Heart left ventricle (tissue), 13 donors: Measurements from ENCODE around the gene SRGAP2B.
"Not testable (repeated sequence)": the region's sequence is repeated elsewhere in the genome, so short reads cannot be mapped to it uniquely, and the experiment has no call there.

Experiments
- POLR2A ChIP-seq, 2 donors: fragments of 450-650 bp; IDR thresholded peaks; one replicate each; pipeline ENCODE4 v1.6.1; 2017; ENCODE audit warnings: antibody characterized with exemption in 2 of 2, mild to moderate bottlenecking in 2 of 2, moderate library complexity in 2 of 2
- TF ChIP-seq, protein P1 (sequence below), 12 donors: fragments of 200-600 bp; sonication (generic) in 4 of 12; IDR thresholded peaks; one replicate each; pipeline versions ENCODE4 v1.5.0 to v1.8.0; 2018 to 2022; ENCODE audit warnings: antibody characterized with exemption in 12 of 12, mild to moderate bottlenecking in 5 of 12
- donor health status: ischemic (EF 13 %, LVEDD 7.1; RV severe dilation, severe dysfunction).
- donor health status: DM: no; HTN: yes; CAD: no.
- donor health status: DM: no; HTN: no; CAD: no.
- donor health status: ischemic (EF 25% LVEDD 6.9; RV normal size, moderate dysfunction).
- donor health status: ischemic (EF 25% LVEDD 5.7; RV mildly dilated, moderate dysfunction).
- donor health status: ischemic (EF 35%, LVEDD 5.7; RV mildly dilated, moderate dysfunction).
- donor health status: nonischemic (EF 11% LVEDD 7.7; RV severe dilation, severe dysfunction).
- donor health status: DM: yes; HTN: yes; CAD: no.
- donor health status: PGD.
- donor health status: ischemic (EF 29% LVEDD 5.4; RV normal size, mild dysfunction).
- donor health status: nonischemic (EF 23%, LVEDD 6.1; RV moderate dilation, normal function).

DNA sequence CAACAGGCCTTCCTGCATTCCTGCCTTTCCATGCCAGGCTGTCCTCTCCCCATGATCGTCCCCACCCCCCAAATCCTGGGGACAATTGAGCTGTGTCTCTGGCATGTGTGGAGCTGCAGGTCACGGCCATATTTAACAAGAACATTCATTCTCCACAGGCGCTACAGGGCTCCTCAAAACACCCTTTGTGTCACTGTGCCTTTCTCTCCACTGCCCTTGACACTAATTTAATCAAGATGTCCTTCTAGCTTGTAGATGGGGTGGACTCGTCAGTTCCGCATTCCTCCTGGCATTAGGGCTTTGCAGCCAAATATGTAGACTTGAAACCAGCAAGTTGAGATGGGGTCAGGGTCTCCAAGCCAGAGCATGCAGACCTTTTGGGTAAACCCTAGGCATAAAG is 163.0 kb downstream of the SRGAP2B start:
- TF ChIP-seq, protein P1, sequence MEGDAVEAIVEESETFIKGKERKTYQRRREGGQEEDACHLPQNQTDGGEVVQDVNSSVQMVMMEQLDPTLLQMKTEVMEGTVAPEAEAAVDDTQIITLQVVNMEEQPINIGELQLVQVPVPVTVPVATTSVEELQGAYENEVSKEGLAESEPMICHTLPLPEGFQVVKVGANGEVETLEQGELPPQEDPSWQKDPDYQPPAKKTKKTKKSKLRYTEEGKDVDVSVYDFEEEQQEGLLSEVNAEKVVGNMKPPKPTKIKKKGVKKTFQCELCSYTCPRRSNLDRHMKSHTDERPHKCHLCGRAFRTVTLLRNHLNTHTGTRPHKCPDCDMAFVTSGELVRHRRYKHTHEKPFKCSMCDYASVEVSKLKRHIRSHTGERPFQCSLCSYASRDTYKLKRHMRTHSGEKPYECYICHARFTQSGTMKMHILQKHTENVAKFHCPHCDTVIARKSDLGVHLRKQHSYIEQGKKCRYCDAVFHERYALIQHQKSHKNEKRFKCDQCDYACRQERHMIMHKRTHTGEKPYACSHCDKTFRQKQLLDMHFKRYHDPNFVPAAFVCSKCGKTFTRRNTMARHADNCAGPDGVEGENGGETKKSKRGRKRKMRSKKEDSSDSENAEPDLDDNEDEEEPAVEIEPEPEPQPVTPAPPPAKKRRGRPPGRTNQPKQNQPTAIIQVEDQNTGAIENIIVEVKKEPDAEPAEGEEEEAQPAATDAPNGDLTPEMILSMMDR (IDR thresholded peaks at IDR 0.05): not testable (repeated sequence)
- not testable (repeated sequence) for TF ChIP-seq POLR2A (IDR thresholded peaks at IDR 0.05)
